ENCODE results near the gene COL24A1. TPM values are rescaled to one million over a fixed set of nuclear protein-coding genes. Genes with fewer than 3 reads are reported as not detected.

The COL24A1 gene
- total and polyA plus RNA-seq, 2 experiments from 2014 or later: 0.22 to 0.23 TPM

DNA sequence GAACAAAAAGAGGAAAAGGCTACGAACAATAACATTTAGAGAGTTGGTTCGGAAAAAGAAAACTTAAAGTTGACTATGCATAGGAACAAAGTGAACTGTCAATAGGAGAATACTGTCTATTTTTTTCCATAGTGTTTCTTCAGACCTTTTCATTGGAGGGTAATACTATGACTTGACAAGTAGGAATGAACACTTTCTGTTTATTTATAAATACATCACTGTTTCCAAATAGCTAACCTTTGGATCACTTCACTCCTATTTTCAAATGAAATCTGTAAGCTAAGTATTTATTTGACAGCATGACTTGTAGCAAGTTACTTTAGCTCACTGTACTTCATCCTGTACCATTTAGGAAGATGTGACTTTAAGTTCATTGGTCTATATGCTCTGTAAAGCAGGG is 221.3 kb downstream of the COL24A1 start:
- peak; percentile 9 for DNase-seq
- in situ Hi-C loops (cut with MboI): no loop called here
- Histone ChIP-seq H3K9ac (no peak overlapping the region), H4K20me1 (ENCODE audit: insufficient read depth) (no peaks in the 10 kb centered on the region), H3K9me2 (ENCODE audit: insufficient read depth) (no peaks in the 10 kb centered on the region), H3K27ac (no peak overlapping the region), H2AFZ (no peak overlapping the region), H3K9me3 (ENCODE audit: low read depth) (no peaks in the 10 kb centered on the region), H3K36me3 (ENCODE audit: low read depth) (no peaks in the 10 kb centered on the region), H3K4me3 (no peak overlapping the region), H3K4me1 (ENCODE audit: insufficient read depth) (no peaks in the 10 kb centered on the region), H3F3A (ENCODE audit: insufficient read depth) (no peaks in the 10 kb centered on the region), H3K27me3 (replicated peaks; ENCODE audit: insufficient read depth) (no peaks in the 10 kb centered on the region), H3K79me2 (ENCODE audit: insufficient read depth) (no peaks in the 10 kb centered on the region), H3K4me2 (ENCODE audit: unreplicated experiment) (no peak overlapping the region)
- 85 to 92% methylated on average over 2 of the region's 2 CpGs for WGBS, 2 experiments (ENCODE audit: low coverage in 1 of 2, low lambda C conversion rate in 2 of 2, missing lambda C conversion rate in 2 of 2)
- TF ChIP-seq EZH2 (IDR thresholded peaks at IDR 0.05; ENCODE audit: insufficient read depth, poor library complexity, severe bottlenecking) (no peak), EZH2phosphoT487 (IDR thresholded peaks at IDR 0.05; ENCODE audit: insufficient read depth, low read depth) (no peak)

DNA sequence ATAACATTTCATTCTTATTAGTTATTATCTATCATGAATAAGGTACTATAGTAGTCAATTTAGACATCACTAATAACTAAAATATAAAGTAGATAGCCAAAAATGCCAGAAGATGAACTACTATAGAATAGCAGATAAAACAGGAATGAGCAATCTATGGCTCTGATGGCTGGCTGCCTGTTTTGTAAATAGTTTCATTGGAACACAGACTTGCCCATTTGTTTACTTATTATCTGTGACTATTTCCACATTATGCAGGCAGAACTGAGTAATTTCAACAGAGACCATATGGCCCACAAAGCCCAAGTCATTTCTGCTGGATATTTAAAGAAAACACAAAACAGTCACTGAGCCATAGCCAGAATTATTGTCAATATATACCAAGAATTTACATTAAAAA is 222.1 kb downstream of the COL24A1 start:
- H3K4me2 ChIP-seq (ENCODE audit: unreplicated experiment): no peak overlapping the region
- H2AFZ ChIP-seq: no peak overlapping the region
- in situ Hi-C loops (cut with MboI): no loop called here
- H3K9me2 ChIP-seq (ENCODE audit: insufficient read depth): no peaks in the 10 kb centered on the region
- no peaks in the 10 kb centered on the region for H3K9me3 ChIP-seq (ENCODE audit: low read depth)
- H3K36me3 ChIP-seq (ENCODE audit: low read depth): no peaks in the 10 kb centered on the region
- DNase-seq: peak; percentile 13
- no peaks in the 10 kb centered on the region for H4K20me1 ChIP-seq (ENCODE audit: insufficient read depth)
- H3K4me3 ChIP-seq: no peak overlapping the region
- TF ChIP-seq EZH2phosphoT487 (IDR thresholded peaks at IDR 0.05; ENCODE audit: insufficient read depth, low read depth) (no peak), EZH2 (IDR thresholded peaks at IDR 0.05; ENCODE audit: insufficient read depth, poor library complexity, severe bottlenecking) (no peak)
- H3K9ac ChIP-seq: no peak overlapping the region
- no peaks in the 10 kb centered on the region for H3K79me2 ChIP-seq (ENCODE audit: insufficient read depth)
- no peaks in the 10 kb centered on the region for H3F3A ChIP-seq (ENCODE audit: insufficient read depth)
- no peaks in the 10 kb centered on the region for H3K27me3 ChIP-seq (replicated peaks; ENCODE audit: insufficient read depth)
- H3K27ac ChIP-seq: no peak overlapping the region
- no peaks in the 10 kb centered on the region for H3K4me1 ChIP-seq (ENCODE audit: insufficient read depth)

DNA sequence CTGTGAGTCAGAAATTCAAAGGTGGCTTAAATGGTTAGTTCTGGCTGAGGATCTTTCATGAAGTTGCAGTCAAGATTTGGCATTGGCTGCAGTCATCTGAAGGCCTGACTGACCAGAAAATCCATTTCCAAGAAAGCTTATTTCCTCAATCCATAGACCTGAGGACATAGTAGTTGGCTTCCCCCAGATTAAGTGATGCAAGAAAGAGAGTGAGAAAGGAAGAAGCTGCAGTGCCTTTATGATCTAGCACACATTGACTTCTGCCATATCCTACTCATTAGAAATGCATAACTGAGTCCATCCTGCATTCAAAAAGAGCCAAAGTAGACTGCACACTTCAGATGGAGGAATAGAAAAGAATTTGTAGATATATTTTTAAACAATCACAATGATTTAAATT is 222.6 kb downstream of the COL24A1 start:
- DNase-seq: peak; percentile 45
- Histone ChIP-seq H3K9ac (no peak overlapping the region), H3F3A (ENCODE audit: insufficient read depth) (no peaks in the 10 kb centered on the region), H3K27me3 (replicated peaks; ENCODE audit: insufficient read depth) (no peaks in the 10 kb centered on the region), H3K4me3 (no peak overlapping the region), H2AFZ (no peak overlapping the region), H3K4me2 (ENCODE audit: unreplicated experiment) (no peak overlapping the region), H3K36me3 (ENCODE audit: low read depth) (no peaks in the 10 kb centered on the region), H3K9me2 (ENCODE audit: insufficient read depth) (no peaks in the 10 kb centered on the region), H3K79me2 (ENCODE audit: insufficient read depth) (no peaks in the 10 kb centered on the region), H3K9me3 (ENCODE audit: low read depth) (no peaks in the 10 kb centered on the region), H4K20me1 (ENCODE audit: insufficient read depth) (no peaks in the 10 kb centered on the region), H3K27ac (no peak overlapping the region), H3K4me1 (ENCODE audit: insufficient read depth) (no peaks in the 10 kb centered on the region)
- TF ChIP-seq EZH2 (IDR thresholded peaks at IDR 0.05; ENCODE audit: insufficient read depth, poor library complexity, severe bottlenecking) (no peak), EZH2phosphoT487 (IDR thresholded peaks at IDR 0.05; ENCODE audit: insufficient read depth, low read depth) (no peak)
- in situ Hi-C loops (cut with MboI): no loop called here

DNA sequence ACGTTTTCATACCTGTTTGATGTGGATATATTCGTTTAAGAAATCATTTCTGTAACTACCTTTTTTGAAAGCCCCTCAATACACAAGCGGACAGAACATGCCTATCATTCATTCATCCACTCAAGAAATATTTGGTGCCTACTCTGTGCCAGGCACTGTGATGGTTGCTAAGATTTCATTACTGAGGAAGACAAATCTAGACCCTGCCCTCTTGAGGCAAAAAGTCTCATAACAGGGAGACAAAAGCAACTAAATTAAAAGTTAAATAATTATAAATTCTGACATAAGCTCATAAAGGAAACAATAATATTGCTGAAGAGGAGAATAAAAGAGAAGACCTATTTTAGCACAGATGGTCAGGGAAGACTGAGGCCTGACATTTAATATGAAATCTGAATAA is 244.8 kb downstream of the COL24A1 start:
- TF ChIP-seq EZH2phosphoT487 (IDR thresholded peaks at IDR 0.05; ENCODE audit: insufficient read depth, low read depth) (no peak), EZH2 (IDR thresholded peaks at IDR 0.05; ENCODE audit: insufficient read depth, poor library complexity, severe bottlenecking) (no peak)
- 73 to 78% methylated on average over 3 of the region's 3 CpGs for WGBS, 2 experiments (ENCODE audit: low coverage in 1 of 2, low lambda C conversion rate in 2 of 2, missing lambda C conversion rate in 2 of 2)
- H3K36me3 ChIP-seq (ENCODE audit: low read depth): no peaks in the 10 kb centered on the region

DNA sequence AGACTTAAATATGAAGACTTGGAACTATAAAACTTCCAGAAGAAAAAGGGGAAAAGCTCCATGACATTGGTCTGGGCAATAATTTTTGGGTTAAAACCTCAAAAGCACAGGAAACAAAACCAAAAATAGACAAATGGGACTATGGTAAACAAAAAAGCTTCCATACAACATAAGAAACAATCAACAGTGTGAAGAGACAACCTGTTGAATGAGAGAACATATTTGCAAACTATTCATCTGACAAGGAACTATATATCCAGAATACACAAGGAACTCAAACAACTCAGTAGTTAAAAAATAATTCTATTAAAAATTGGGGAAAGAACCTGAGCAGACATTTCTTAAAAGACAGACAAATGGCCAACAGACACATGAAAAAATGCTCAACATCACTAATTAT is 255.7 kb downstream of the COL24A1 start:
- in situ Hi-C loops (cut with MboI): no loop called here
- no peak for DNase-seq
- TF ChIP-seq EZH2phosphoT487 (IDR thresholded peaks at IDR 0.05; ENCODE audit: insufficient read depth, low read depth) (no peak), EZH2 (IDR thresholded peaks at IDR 0.05; ENCODE audit: insufficient read depth, poor library complexity, severe bottlenecking) (no peak)
- H3K9me3 ChIP-seq (ENCODE audit: low read depth): no peaks in the 10 kb centered on the region
- no peaks in the 10 kb centered on the region for H3K36me3 ChIP-seq (ENCODE audit: low read depth)
- no peaks in the 10 kb centered on the region for H4K20me1 ChIP-seq (ENCODE audit: insufficient read depth)
- H3K27me3 ChIP-seq (replicated peaks; ENCODE audit: insufficient read depth): no peaks in the 10 kb centered on the region
- H3K79me2 ChIP-seq (ENCODE audit: insufficient read depth): no peaks in the 10 kb centered on the region
- no peak overlapping the region for H3K4me2 ChIP-seq (ENCODE audit: unreplicated experiment)
- no peak overlapping the region for H3K27ac ChIP-seq
- H3K9me2 ChIP-seq (ENCODE audit: insufficient read depth): no peaks in the 10 kb centered on the region
- no peaks in the 10 kb centered on the region for H3F3A ChIP-seq (ENCODE audit: insufficient read depth)
- H3K4me1 ChIP-seq (ENCODE audit: insufficient read depth): no peaks in the 10 kb centered on the region
- no peak overlapping the region for H3K9ac ChIP-seq
- no peak overlapping the region for H2AFZ ChIP-seq
- H3K4me3 ChIP-seq: no peak overlapping the region

More for the DNA sequence above, 244.8 kb downstream of the COL24A1 start:
- Histone ChIP-seq H3F3A (ENCODE audit: insufficient read depth) (no peaks in the 10 kb centered on the region), H3K4me3 (no peak overlapping the region), H3K4me2 (ENCODE audit: unreplicated experiment) (no peak overlapping the region), H3K9me2 (ENCODE audit: insufficient read depth) (no peaks in the 10 kb centered on the region), H3K27ac (no peak overlapping the region), H3K4me1 (ENCODE audit: insufficient read depth) (no peaks in the 10 kb centered on the region), H4K20me1 (ENCODE audit: insufficient read depth) (no peaks in the 10 kb centered on the region), H2AFZ (no peak overlapping the region), H3K79me2 (ENCODE audit: insufficient read depth) (no peaks in the 10 kb centered on the region), H3K9ac (no peak overlapping the region), H3K9me3 (ENCODE audit: low read depth) (no peaks in the 10 kb centered on the region), H3K27me3 (replicated peaks; ENCODE audit: insufficient read depth) (no peaks in the 10 kb centered on the region)
- in situ Hi-C loops (cut with MboI): no loop called here
- peak; percentile 36 for DNase-seq
